SK-N-SH treated with all-trans-retinoic acid at 6 μM for 48 hours (cell line): Measurements from ENCODE around the gene ARL11.

Experiments
- ATAC-seq: fragments of 200-7000 bp; cut with Tn5 transposase; 3 replicates; pipeline ENCODE4 v1.9.1; 2020; ENCODE audit warnings: mild to moderate bottlenecking, moderate library complexity
- BACH2 ChIP-seq: fragments of 250-450 bp; sonication (Bioruptor Pico); IDR thresholded peaks from 2 replicates; pipeline ENCODE4 v1.9.0; 2021; ENCODE audit warnings: mild to moderate bottlenecking, borderline replicate concordance
- CREB5 ChIP-seq: fragments of 250-450 bp; sonication (Bioruptor Pico); IDR thresholded peaks from 2 replicates; pipeline ENCODE4 v1.5.1; 2020; ENCODE audit warnings: low read depth, mild to moderate bottlenecking, moderate library complexity
- CSDC2 ChIP-seq: fragments of 250-450 bp; sonication (Bioruptor Pico); IDR thresholded peaks from 2 replicates; pipeline ENCODE4 v1.5.0; 2020; ENCODE audit warnings: mild to moderate bottlenecking, moderate library complexity
- CSRNP3 ChIP-seq: fragments of 250-450 bp; sonication (Bioruptor Pico); IDR thresholded peaks from 2 replicates; pipeline ENCODE4 v1.5.1; 2021; ENCODE audit warnings: mild to moderate bottlenecking, moderate library complexity
- ESRRG ChIP-seq: fragments of 250-450 bp; sonication (Bioruptor Pico); IDR thresholded peaks from 2 replicates; pipeline ENCODE4 v1.6.1; 2021; ENCODE audit warnings: mild to moderate bottlenecking
- GLIS3 ChIP-seq: fragments of 250-450 bp; sonication (Bioruptor Pico); IDR thresholded peaks from 2 replicates; pipeline ENCODE4 v1.5.0; 2020; ENCODE audit warnings: mild to moderate bottlenecking, moderate library complexity
- ISL1 ChIP-seq: fragments of 250-450 bp; sonication (Bioruptor Pico); IDR thresholded peaks from 2 replicates; pipeline ENCODE4 v2.1.2; 2022; ENCODE audit warnings: mild to moderate bottlenecking, moderate library complexity
- OSR1 ChIP-seq: fragments of 250-450 bp; sonication (Bioruptor Pico); IDR thresholded peaks from 2 replicates; pipeline ENCODE4 v1.8.0; 2022; ENCODE audit warnings: moderate library complexity, mild to moderate bottlenecking, inconsistent platforms
- PATZ1 ChIP-seq: fragments of 250-450 bp; sonication (Bioruptor Pico); IDR thresholded peaks from 2 replicates; pipeline ENCODE4 v1.8.0; 2020; ENCODE audit warnings: mild to moderate bottlenecking, moderate library complexity, borderline replicate concordance
- POU6F1 ChIP-seq: fragments of 250-450 bp; sonication (Bioruptor Pico); IDR thresholded peaks from 2 replicates; pipeline ENCODE4 v1.8.0; 2021; ENCODE audit warnings: low read depth, mild to moderate bottlenecking, moderate library complexity, borderline replicate concordance
- PPARA ChIP-seq: fragments of 250-450 bp; sonication (Bioruptor Pico); IDR thresholded peaks from 2 replicates; pipeline ENCODE4 v1.5.0; 2020; ENCODE audit warnings: mild to moderate bottlenecking, borderline replicate concordance
- RARB ChIP-seq: fragments of 250-450 bp; sonication (Bioruptor Pico); IDR thresholded peaks from 2 replicates; pipeline ENCODE4 v1.8.0; 2021; ENCODE audit warnings: mild to moderate bottlenecking, moderate library complexity
- SNAI2 ChIP-seq: fragments of 250-450 bp; sonication (Bioruptor Pico); IDR thresholded peaks from 2 replicates; pipeline ENCODE4 v1.5.0; 2020; ENCODE audit warnings: mild to moderate bottlenecking, moderate library complexity
- TCF4 ChIP-seq: fragments of 250-450 bp; sonication (Bioruptor Pico); IDR thresholded peaks from 2 replicates; pipeline ENCODE4 v1.8.0; 2021; ENCODE audit warnings: mild to moderate bottlenecking, moderate library complexity, borderline replicate concordance
- TOX ChIP-seq: fragments of 250-450 bp; sonication (Bioruptor Pico); IDR thresholded peaks from 2 replicates; pipeline ENCODE4 v1.8.0; 2021; ENCODE audit warnings: mild to moderate bottlenecking, moderate library complexity, borderline replicate concordance
- ZC3H10 ChIP-seq: fragments of 250-450 bp; sonication (Bioruptor Pico); IDR thresholded peaks from 2 replicates; pipeline ENCODE4 v1.5.1; 2021; ENCODE audit warnings: mild to moderate bottlenecking, moderate library complexity
- ZFP3 ChIP-seq: fragments of 250-450 bp; sonication (Bioruptor Pico); IDR thresholded peaks from 2 replicates; pipeline ENCODE4 v1.5.0; 2020; ENCODE audit warnings: mild to moderate bottlenecking, moderate library complexity
- ZFP30 ChIP-seq: fragments of 450-650 bp; formaldehyde crosslinking; IDR thresholded peaks from 2 replicates; pipeline ENCODE4 v1.5.0; 2022; ENCODE audit warnings: mild to moderate bottlenecking, moderate library complexity
- ZNF565 ChIP-seq: fragments of 450-650 bp; formaldehyde crosslinking; conservative IDR thresholded peaks from 2 replicates; pipeline ENCODE4 v1.5.0; 2020; ENCODE audit warnings: low read depth, mild to moderate bottlenecking, moderate library complexity
- ZNF70 ChIP-seq: fragments of 450-650 bp; formaldehyde crosslinking; IDR thresholded peaks from 2 replicates; pipeline ENCODE4 v1.5.0; 2020; ENCODE audit warnings: mild to moderate bottlenecking, moderate library complexity
- ZNF8 ChIP-seq: fragments of 450-650 bp; formaldehyde crosslinking; IDR thresholded peaks from 2 replicates; pipeline ENCODE4 v1.5.0; 2020; ENCODE audit warnings: mild to moderate bottlenecking, moderate library complexity

ARL11 gene

GRCh38 chr13:49622174-49622946 is 5.9 kb upstream of the ARL11 start:
- TF ChIP-seq CSRNP3 (CRISPR knock-in tag) (no peak), ZNF8 (CRISPR knock-in tag) (no peak), ZNF70 (CRISPR knock-in tag) (no peak), POU6F1 (CRISPR knock-in tag) (no peak)
- ATAC-seq, result no peak

GRCh38 chr13:49624229-49624628 is 4.1 kb upstream of the ARL11 start:
- no peak for ATAC-seq
- no peak for TF ChIP-seq PPARA (CRISPR knock-in tag)
- TF ChIP-seq ZNF70 (CRISPR knock-in tag), result no peak
- no peak for TF ChIP-seq ZFP30 (CRISPR knock-in tag)
- TF ChIP-seq CREB5, result no peak
- no peak for TF ChIP-seq SNAI2 (CRISPR knock-in tag)
- TF ChIP-seq ZNF565, result no peak
- no peak for TF ChIP-seq CSRNP3 (CRISPR knock-in tag)
- TF ChIP-seq GLIS3 (CRISPR knock-in tag), result no peak
- no peak for TF ChIP-seq CSDC2 (CRISPR knock-in tag)
- no peak for TF ChIP-seq OSR1
- no peak for TF ChIP-seq TOX (CRISPR knock-in tag)
- no peak for TF ChIP-seq POU6F1 (CRISPR knock-in tag)
- no peak for TF ChIP-seq TCF4 (CRISPR knock-in tag)
- no peak for TF ChIP-seq ZC3H10 (CRISPR knock-in tag)

GRCh38 chr13:49625392-49626079 is 2.8 kb upstream of the ARL11 start:
- no peak; the same call in 2 of the 3 replicates for ATAC-seq
- TF ChIP-seq ESRRG (CRISPR knock-in tag) (no peak), ZFP30 (CRISPR knock-in tag) (no peak), CSRNP3 (CRISPR knock-in tag) (no peak), RARB (CRISPR knock-in tag) (no peak), PATZ1 (CRISPR knock-in tag) (no peak), ZNF8 (CRISPR knock-in tag) (no peak), ZNF565 (no peak), GLIS3 (CRISPR knock-in tag) (no peak), ZFP3 (CRISPR knock-in tag) (no peak), OSR1 (no peak), ISL1 (CRISPR knock-in tag) (no peak), TCF4 (CRISPR knock-in tag) (no peak), CREB5 (no peak), ZC3H10 (CRISPR knock-in tag) (no peak), BACH2 (CRISPR knock-in tag) (no peak)
